GM19324 (cell line): ENCODE measurements around the gene CNTF.

Experiments
- ATAC-seq: cut with Tn5 transposase; IDR thresholded peaks from one replicate; pipeline ENCODE4 v1.9.1; 2021; ENCODE audit warnings: mild to moderate bottlenecking, moderate library complexity; ENCODE audit not compliant: unreplicated experiment, low FRiP score

Gene CNTF

DNA sequence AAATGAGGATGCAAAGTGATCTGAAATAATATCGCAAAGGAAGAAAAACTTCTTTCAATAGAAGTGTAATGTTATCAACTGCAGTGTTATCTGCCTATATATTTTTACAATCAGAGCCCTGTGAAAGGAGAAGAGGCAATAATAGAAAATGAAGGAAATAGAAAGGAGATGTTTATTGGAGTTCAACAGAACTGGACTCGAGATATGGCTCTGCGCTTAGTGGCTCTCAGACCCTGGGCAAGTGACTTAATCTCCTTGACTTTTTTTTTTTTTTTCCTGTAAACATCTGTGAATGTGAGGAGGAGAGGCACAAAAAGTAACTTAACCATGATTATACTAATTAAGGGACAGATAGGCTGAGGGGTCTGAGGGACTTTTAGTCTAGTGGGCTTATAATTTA, 18.9 kb downstream of the CNTF start:
- ATAC-seq = no peak

DNA sequence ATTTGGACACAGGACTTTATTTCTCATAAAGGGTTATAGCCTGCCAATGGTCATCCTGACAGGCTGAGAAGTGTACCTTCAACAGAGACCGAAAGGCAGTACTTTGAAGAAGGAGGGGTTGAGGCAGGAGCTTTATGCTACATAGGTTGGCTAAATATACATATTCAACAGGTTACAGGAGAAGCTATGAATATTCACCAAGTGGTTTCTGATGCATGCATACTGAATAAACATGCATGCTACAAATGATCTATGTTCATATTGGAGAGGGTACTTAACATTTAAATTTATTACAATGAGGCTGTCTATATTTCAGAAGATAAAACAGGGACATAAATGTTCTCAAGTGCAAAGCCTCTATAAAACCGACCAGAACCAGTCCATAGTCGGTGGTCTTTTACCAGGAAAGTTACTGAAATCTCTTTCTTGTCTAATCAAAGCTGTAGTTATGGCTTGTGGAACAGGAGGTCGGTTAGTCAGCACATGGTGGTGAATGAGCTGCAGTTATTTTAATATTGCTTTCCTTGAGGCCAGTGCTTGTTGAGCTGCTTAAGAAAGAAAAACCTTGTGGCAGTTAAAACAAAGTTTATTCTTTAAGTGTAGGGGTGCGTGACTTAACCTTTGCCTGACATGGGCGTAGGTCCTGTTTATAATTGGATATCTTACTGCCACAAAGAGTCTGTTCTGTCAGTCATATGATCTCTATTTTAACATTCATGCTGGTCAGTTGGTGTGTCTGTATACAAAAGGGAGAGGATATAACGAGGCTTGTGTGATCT, 19.5 kb downstream of the CNTF start:
- ATAC-seq = no peak

DNA sequence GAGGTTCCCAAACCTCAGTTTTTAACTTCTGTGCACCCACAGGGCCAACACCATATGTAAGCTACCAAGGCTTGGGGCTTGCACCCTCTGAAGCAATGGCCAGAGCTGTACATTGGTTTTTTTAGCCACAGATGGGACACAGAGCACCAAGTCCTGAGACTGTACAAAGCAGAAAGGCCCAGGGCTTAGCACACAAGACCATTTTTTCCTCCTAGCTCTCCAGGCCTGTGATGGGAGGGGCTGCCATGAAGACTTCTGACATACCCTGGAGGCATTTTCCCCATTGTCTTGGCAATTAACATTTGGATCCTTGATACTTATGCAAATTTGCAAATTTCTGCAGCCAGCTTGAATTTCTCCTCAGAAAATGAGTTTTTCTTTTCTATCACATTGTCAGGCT, 23.4 kb downstream of the CNTF start:
- no peak for ATAC-seq

DNA sequence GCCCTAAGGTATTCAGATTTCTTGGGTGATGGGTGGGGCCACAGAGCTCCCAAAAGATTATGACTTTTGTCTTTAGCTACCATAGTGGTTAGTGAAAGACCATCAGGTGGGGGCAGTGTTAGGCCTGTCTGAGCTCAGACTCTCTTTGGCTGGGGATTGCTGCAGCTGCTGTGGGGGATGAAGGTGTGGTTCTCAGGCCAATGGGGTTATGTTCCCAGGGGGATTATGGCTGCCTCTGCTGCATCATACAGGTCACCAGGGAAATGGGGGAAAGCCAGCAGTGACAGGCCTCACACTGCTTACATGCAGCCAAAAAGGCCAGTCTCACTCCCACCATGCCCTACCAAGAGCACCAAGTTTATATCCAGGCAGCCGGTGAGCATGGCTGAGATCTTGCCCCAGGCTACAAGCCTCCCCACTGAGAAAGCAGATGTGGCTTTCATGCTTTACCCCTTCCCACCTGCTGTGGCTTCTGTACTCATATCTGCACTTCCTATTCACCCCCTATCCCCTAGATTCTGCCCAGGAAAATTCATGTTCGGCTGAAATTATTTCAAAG, 24.8 kb downstream of the CNTF start:
- ATAC-seq = peak; percentile 77

DNA sequence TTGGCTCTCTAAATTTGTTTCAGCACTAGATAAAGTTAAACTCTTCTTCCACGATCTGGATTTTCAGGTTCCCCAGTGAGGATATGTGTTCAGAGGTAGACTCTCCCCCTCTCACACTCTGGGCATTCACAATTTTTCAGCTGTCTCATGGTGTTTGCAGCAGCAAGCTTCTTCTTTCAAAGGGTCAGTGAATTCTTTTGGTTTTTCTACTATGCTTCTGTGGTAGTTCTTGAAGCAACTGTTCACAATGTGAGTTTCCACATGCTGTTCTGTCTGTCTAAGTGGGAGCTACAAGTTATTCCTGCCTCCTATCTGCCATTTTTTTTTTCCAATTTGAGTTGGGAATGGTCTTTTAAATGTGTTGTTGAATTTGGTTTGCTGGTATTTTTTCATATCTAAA, 25.4 kb downstream of the CNTF start:
- no peak for ATAC-seq

DNA sequence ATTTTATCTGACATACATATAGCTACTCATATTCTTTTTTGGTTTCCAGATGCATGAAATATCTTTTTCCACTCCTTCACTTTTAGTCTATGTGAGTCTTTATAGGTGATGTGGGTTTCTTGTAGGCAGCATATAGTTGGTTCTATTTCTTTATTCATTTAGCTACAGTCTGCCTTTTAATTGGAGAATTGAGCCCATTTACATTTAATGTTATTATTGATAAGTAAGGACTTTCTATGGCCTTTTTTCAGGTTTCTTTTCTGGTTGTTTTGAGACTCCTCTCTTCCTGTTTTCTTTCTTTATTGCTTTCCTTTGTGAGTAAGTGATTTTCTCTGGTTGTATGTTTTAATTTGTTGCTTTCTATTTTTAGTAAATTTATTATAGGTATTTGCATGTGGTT, 27.2 kb downstream of the CNTF start:
- ATAC-seq = no peak

DNA sequence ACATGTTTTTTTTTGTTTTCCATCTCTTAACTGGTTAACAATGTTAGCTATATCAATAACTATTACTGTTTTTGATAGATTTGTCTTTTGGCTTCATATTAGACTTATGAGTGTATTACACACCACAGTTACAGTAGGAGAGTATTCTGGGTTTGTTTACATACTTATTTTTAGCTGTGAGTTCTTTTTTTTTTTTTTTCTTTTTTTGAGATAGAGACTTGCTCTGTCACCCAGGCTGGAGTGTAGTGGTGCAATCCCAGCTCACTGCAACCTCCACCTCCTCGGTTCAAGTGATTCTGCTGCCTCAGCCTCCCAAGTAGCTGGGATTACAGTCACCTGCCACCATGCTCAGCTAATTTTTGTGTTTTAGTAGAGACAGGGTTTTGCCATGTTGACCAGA, 28.0 kb downstream of the CNTF start:
- no peak for ATAC-seq

DNA sequence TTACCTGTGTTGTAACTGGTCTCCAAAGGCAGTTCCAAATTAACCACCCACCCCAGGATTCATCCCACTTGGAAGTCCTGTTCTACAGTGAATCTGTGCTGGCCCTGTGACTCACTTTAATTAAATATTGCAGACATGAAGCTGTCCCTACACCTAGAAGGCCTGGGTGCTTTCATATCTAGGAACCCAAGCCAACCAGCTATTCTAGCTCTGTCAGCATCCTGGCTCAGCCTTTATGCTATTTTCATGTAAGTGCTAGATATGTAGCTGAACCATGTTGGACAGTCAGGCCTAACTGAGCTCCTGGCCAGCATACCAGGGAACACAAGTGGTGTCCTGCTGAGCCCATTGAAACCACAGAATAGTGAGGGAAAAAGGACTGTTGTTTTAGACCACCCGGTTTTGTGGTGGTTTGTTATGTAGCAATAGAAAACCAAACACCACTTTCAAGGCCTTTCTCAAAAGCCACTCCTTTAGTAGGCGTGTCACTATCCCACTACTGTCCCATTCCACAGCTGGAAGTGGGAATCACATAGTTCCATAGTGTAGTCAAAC, 30.3 kb downstream of the CNTF start:
- ATAC-seq = no peak

DNA sequence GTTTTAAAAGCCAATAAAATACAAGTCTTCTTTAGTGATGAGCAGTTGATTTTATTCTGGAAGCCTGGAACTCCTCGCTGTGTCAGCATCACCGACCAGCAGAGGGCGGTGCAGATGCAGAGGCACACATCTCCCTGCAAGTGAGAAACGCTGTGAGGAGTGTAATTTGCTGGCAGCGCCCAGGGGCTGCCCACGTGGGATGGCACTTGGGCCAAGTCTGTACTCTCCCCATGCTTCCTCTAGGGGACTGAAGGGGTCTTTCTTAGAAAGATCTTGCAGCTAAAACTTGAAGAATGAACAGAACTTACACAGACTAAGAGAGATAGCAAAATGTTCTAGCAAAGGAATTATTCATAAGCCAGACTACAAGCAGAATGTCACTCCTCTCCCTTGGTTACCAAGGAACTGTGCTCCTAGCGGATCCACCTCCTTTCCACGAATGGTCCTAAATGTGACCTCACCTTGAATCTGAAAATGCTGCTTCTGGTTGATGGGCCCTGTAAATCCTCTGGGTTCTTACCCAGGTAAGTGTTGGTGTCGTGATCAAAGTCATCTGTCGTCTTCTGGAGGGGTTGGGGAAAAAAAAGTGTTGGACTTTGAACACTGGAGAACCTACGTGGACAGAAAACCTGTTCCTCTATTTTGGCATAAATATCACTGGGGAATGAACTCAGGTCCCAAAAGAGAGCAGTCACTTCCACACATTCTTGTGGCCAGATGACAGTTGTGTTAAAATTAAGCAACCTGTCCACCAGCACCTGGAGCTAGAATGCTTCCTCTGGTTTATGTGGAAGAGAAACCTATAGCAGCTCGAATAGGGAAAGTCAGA, 31.8 kb downstream of the CNTF start:
- ATAC-seq = peak; percentile 92

DNA sequence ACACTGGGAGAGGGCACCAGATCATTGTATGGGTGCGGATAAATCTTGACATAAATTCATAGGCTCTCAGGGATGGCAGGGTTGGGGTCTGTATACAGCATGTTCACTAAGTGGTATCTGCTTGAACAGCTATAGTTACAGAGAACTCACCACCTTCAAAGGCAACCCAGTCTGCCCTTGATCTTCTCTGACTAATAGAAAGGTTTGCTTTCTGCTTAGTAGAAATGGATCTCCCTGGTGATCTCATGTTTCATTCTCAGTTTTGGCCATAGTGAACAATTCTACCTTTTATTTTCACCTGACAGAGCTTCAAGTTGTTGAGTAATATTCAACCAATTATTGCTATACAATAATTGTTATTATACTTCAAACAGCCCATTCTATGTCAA, 32.4 kb downstream of the CNTF start:
- ATAC-seq = no peak

DNA sequence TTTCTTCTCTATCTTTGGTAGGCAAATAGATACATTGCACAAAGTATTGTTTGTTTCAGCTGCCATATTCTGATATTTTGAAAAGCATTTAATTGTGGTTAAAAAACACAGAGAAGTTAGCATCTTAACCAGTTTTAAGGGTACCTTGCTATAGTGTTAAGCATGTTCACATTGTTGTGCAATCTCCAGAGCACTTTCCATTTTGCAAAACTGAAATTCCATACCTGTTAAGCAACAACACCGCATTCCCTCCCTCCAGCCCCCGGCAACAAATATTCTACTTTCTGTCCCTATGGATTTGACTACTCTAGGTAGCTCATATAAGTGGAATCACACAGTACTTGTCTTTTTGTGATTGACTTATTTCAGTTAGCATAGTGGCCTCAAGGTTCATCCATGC, 33.9 kb downstream of the CNTF start:
- ATAC-seq = no peak

DNA sequence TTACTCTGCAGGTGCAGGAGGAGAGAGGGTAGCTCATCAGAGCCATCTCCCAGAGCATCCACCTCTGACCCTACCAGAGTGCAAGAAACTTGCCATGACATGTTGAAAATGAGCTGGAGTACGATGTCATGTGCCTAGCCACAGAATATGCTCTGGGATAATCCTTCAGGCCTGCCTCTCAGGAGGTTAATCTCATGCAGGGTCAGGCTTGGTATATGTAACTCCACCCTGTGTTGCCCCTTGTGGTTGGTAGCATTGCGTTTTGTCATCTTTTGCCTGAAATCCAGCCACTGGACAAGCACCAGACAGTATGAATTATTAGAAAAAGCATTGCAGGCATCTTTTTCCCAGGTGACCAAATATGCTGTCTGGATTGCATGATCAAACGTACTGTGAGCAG, 36.2 kb downstream of the CNTF start:
- ATAC-seq = no peak

DNA sequence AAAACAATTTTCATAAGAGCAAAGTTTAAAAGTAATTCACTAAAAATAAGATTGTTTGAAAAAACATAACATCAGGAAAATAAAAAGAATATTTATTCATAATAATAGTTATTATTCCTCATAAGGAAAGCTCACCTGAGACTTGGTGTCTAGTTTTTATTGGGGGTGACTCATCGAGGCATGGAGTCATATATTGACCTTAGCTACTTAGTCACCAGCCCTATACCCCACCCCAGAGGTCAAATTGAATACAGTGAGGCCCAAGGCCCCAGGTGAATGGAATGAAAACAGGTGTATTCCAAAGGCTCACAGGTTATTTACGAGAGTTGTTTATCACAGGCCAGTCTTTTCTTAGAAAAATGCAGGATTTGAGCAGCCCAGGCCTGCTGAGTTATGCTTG, 36.9 kb downstream of the CNTF start:
- no peak for ATAC-seq

DNA sequence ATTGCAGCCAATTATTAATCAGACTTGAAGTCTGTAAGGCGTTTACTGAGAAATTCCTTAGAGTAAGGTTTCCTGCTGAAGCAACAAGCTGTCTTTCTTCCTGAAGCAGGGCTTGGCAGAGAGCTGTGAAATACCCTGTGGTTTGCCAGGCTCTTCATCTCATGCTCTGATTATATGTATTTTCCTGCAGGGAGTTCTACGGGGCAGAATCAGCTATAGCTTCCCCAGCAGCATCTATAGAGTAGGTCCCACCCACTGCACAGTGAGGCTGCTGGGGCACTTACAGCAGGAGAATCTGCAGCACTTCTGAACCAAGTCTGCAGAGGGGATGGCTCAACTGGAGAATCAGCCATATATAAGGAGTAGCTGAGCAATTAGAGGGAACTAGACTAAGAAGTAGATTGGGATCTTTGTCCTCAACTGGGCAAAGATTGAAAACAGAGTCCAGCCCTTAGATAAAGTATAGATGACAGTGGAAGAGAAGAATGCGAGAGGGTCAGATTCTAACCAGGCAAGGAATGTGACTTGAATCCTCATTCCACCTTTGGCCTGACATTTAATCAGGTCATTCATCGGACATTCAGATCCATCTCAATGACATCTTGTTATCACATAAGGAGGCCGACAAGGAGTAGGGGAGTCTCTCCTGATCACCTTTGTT, 37.6 kb downstream of the CNTF start:
- ATAC-seq = no peak

DNA sequence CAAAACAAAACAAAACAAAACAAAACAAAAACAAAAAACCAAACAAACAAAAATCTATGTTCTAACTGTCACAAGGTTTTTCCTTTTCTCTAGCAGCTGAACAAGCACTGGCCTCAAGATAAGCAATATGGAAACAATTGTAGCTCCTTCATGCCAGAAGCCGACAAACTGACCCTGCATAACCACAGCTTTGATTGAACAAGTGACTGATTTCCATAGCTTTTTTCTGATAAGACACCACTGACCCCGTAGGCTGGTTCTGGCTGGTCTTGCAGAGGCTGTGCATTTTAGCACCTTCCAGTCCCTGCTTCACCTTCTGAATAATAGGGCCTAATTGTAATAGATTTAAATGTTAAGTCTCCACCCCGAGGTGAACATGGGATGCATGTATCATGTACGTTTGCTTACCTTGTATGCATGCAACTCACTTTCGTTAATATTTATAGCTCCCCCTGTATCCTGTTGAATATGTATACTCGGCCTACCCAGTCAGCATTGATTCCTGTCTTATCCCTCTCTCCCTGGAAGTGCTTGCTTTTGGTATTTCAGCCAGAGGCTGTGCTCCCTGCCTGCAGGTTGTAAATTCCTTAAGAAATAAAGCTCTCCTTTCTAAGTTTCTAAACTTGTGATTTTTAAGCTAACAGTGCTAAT, 49.6 kb downstream of the CNTF start:
- ATAC-seq = no peak

DNA sequence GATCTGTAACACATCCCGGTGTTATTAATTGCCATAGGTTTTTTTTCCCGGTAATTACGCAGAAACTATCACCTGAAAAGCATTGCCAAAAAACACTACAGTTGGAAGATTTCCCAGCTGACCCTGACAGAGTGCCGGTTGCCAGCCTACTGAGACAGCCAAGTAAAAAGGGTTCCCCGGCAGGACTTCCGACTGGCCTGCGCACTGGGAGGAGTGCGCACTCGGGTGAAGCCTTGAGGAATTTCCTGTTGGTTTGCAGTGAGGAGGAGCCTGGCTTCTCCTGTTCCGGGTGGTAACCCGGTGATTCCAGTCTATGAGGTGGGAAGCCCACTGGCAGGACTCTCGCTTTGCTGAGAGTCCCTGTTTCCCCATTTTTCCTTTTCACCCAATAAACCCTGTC, 52.1 kb downstream of the CNTF start:
- no peak for ATAC-seq
